Tibial nerve (tissue), 4 donors: Measurements from ENCODE around the gene KLHL11. TPM values are rescaled to one million over a fixed set of nuclear protein-coding genes. Genes with fewer than 3 reads are reported as not detected.

Experiments
- DNase-seq, 2 donors: peaks; one replicate each; pipeline ENCODE4 v3.0.0-alpha.2; 2019; ENCODE audit warnings: low spot score in 2 of 2
- H3K27ac ChIP-seq, 4 donors: fragments of 200-600 bp; sonication (generic) in 3 of 4; one replicate each; pipeline ENCODE4 v1.5.1; 2017 to 2019; ENCODE audit warnings: mild to moderate bottlenecking in 1 of 4
- H3K27me3 ChIP-seq, 2 donors: fragments of 200-600 bp; sonication (generic) in 1 of 2; one replicate each; pipeline versions ENCODE4 v1.5.1 to v1.6.0; 2017 to 2019
- H3K36me3 ChIP-seq, 3 donors: fragments of 200-600 bp; sonication (generic); one replicate each; pipeline ENCODE4 v1.5.1; 2018 to 2019
- H3K4me1 ChIP-seq, 4 donors: fragments of 200-600 bp; sonication (generic) in 3 of 4; one replicate each; pipeline ENCODE4 v1.5.1; 2017 to 2019
- H3K4me3 ChIP-seq, 4 donors: fragments of 200-600 bp; sonication (generic) in 3 of 4; one replicate each; pipeline ENCODE4 v1.5.1; 2017 to 2019; ENCODE audit warnings: mild to moderate bottlenecking in 1 of 4, moderate library complexity in 1 of 4
- H3K9me3 ChIP-seq, 4 donors: fragments of 200-600 bp; sonication (generic) in 3 of 4; one replicate each; pipeline ENCODE4 v1.5.1; 2017 to 2019
- EP300 ChIP-seq, 2 donors: sonication (generic); formaldehyde crosslinking; IDR thresholded peaks; one replicate each; pipeline ENCODE4 v1.6.1; 2017; ENCODE audit warnings: antibody characterized with exemption in 2 of 2, mild to moderate bottlenecking in 1 of 2
- POLR2A ChIP-seq, 2 donors: fragments of 450-650 bp; IDR thresholded peaks; one replicate each; pipeline ENCODE4 v1.6.1; 2017; ENCODE audit warnings: antibody characterized with exemption in 2 of 2, mild to moderate bottlenecking in 2 of 2, moderate library complexity in 2 of 2
- WGBS, 2 donors: methylation state at CpG; one replicate each; pipeline ENCODE4 v1.1.5; 2018; 5-methylcytosine and 5-hydroxymethylcytosine counted together
- total RNA-seq, 4 donors: library from RNA; depleted of rRNA; stranded (reverse); fragments of >200 nt; gene quantifications; one replicate each; pipeline ENCODE4 v1.1.0, GENCODE V29; 2016
- TF ChIP-seq, protein P1 (sequence below), 5 experiments: fragments of 200-600 bp in 3 of 5; fragments of 450-650 bp in 2 of 5; sonication (generic) in 3 of 5; IDR thresholded peaks; one replicate each; pipeline ENCODE4 v1.5.1; 2016 to 2019; ENCODE audit warnings: antibody characterized with exemption in 5 of 5, mild to moderate bottlenecking in 3 of 5, moderate library complexity in 2 of 5

The KLHL11 gene
- total RNA-seq, 4 donors from 2014 or later, result 27.3 to 42.2 (median 32.7) TPM

DNA sequence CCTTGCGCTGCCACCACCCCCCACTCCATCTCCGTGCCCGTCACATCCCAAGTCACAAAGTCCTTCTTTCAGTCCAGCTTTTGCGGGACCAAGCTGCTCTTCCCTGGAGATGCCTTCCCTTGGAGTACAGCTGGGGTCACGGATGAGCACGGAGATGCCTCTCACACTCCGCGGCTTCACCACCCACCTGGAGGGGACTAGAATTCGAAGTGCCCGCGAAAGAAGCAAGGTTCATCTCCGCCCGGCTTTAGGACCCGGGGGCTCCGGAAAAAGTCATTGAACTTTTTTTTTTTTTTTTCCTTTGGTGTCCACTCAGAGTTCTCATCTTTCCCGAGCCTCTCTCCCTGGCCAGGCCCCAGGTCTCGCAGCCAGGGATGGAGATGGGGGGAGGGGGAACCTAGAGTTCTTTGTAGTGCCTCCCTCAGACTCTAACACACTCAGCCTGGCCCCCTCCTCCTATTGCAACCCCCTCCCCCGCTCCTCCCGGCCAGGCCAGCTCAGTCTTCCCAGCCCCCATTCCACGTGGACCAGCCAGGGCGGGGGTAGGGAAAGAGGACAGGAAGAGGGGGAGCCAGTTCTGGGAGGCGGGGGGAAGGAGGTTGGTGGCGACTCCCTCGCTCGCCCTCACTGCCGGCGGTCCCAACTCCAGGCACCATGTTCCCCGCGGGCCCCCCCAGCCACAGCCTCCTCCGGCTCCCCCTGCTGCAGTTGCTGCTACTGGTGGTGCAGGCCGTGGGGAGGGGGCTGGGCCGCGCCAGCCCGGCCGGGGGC lies 52.7 kb downstream of the KLHL11 start, which contains the start of gene FKBP10:
Gene FKBP10 (plus strand): TSS at position 624 of the 771 bp plus-strand sequence. CDS start 31 bp downstream, at position 655.
- H3K4me1 ChIP-seq, result peaks cover 0 to 45% (median 22%) of the 10 kb centered on the region in 4 donors

GRCh38 chr17:41811549-41812380 lies 53.5 kb downstream of the KLHL11 start, which contains the start of gene P3H4:
P3H4 (minus strand) TSS chr17:41811949; CDS start chr17:41811915, 34 bp downstream.
- H3K27ac ChIP-seq, result peak within 1 kb of the TSS; percentile 53 to 84 (median 75)
- peaks cover 0 to 12% (median 0%) of the 10 kb centered on the region in 3 donors for H3K36me3 ChIP-seq
- peak within 1 kb of the TSS; percentile 74 to 86 (median 84) for H3K4me3 ChIP-seq
- DNase-seq, result peak; percentile 58 to 60
- WGBS, 2 donors, result 1% methylated on average over 28 to 30 of the region's 96 CpGs
- TF ChIP-seq, protein P1, sequence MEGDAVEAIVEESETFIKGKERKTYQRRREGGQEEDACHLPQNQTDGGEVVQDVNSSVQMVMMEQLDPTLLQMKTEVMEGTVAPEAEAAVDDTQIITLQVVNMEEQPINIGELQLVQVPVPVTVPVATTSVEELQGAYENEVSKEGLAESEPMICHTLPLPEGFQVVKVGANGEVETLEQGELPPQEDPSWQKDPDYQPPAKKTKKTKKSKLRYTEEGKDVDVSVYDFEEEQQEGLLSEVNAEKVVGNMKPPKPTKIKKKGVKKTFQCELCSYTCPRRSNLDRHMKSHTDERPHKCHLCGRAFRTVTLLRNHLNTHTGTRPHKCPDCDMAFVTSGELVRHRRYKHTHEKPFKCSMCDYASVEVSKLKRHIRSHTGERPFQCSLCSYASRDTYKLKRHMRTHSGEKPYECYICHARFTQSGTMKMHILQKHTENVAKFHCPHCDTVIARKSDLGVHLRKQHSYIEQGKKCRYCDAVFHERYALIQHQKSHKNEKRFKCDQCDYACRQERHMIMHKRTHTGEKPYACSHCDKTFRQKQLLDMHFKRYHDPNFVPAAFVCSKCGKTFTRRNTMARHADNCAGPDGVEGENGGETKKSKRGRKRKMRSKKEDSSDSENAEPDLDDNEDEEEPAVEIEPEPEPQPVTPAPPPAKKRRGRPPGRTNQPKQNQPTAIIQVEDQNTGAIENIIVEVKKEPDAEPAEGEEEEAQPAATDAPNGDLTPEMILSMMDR (IDR thresholded peaks at IDR 0.05), result peak; percentile 71 to 94 (median 85)
- peak in 1 of 2 donors; percentile 29 for TF ChIP-seq EP300 (IDR thresholded peaks at IDR 0.05)
- no peak for TF ChIP-seq POLR2A (IDR thresholded peaks at IDR 0.05)
- H3K9me3 ChIP-seq, result no peaks in the 10 kb centered on the region
- peaks cover 0 to 45% (median 22%) of the 10 kb centered on the region in 4 donors for H3K4me1 ChIP-seq
- no peaks in the 10 kb centered on the region for H3K27me3 ChIP-seq

More for the DNA sequence above, 52.7 kb downstream of the KLHL11 start, which contains the start of gene FKBP10:
- Histone ChIP-seq H3K27me3 (no peaks in the 10 kb centered on the region), H3K27ac (peak within 1 kb of the TSS; percentile 53 to 84 (median 75)), H3K9me3 (no peaks in the 10 kb centered on the region), H3K4me3 (peak within 1 kb of the TSS; percentile 74 to 86 (median 84)), H3K36me3 (peaks cover 0 to 10% (median 0%) of the 10 kb centered on the region in 3 donors)
- peak; percentile 49 to 57 for DNase-seq
- TF ChIP-seq, protein P1 (IDR thresholded peaks at IDR 0.05), result no peak
- TF ChIP-seq POLR2A (IDR thresholded peaks at IDR 0.05) (no peak), EP300 (IDR thresholded peaks at IDR 0.05) (no peak)
- WGBS, 2 donors, result 1% methylated on average over 33 to 34 of the region's 35 CpGs

DNA sequence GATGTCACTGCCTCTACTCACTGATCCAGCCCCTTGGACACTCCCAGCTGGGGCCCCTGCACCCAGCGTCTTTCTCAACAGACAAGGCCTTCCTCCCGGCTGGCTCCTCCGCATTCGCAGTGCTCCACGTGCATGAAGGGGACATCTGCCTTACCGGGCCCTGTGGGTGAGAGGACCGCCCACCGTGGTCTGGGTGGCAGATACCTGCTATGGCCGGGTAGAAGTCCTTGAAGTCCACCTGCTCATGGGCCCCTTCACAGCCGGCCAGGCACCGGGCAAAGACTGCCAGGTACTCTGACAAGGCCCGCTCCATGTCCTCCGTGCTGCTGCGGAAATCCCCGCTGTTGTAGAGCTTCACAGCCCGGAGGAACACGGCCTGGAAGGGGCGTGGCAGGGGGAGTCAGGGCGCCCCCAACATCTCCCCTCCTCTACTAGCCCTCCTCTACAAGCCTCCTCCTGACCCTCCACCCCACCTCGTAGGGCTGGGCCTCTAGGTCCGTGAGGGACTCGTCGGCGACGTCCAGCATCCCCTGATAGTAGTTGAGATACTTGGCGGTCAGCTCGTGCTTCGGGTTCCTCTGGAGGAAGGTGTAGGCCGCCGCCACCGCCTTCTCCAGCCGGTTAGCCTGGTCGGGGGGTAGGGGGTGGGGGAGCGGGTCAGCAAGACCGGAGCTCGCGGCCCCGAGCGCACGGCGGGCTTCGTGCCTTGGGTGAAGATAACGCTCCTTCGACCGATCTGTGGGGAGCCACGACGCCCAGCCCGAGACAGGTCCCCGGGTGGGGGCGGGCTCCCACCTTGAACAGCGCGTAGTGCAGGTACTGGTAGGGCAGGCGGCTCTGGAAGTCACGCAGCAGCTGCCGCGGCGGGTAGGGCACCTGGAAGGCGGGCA lies 54.3 kb downstream of the KLHL11 start:
- no peaks in the 10 kb centered on the region for H3K27me3 ChIP-seq
- peak overlapping the region; percentile 2 to 84 (median 75) for H3K27ac ChIP-seq
- TF ChIP-seq EP300 (IDR thresholded peaks at IDR 0.05), result no peak
- TF ChIP-seq, protein P1 (IDR thresholded peaks at IDR 0.05), result no peak
- no peak for TF ChIP-seq POLR2A (IDR thresholded peaks at IDR 0.05)
- 28 to 70% methylated on average over 19 to 48 of the region's 58 CpGs for WGBS, 2 donors
- H3K36me3 ChIP-seq, result peaks cover 0 to 19% (median 0%) of the 10 kb centered on the region in 3 donors
- no peak for DNase-seq
- H3K4me3 ChIP-seq, result peak overlapping the region; percentile 74 to 86 (median 84)
- H3K9me3 ChIP-seq, result no peaks in the 10 kb centered on the region
- H3K4me1 ChIP-seq, result peaks cover 0 to 45% (median 22%) of the 10 kb centered on the region in 4 donors

- no peaks in the 10 kb centered on the region for H3K27me3 ChIP-seq
- peaks cover 0 to 42% (median 0%) of the 10 kb centered on the region in 3 donors for H3K36me3 ChIP-seq
- no peak for DNase-seq
- H3K4me1 ChIP-seq, result peaks cover 0 to 25% (median 16%) of the 10 kb centered on the region in 4 donors
- no peak overlapping the region for H3K4me3 ChIP-seq
- 83 to 84% methylated on average over 8 of the region's 8 CpGs for WGBS, 2 donors
- no peaks in the 10 kb centered on the region for H3K9me3 ChIP-seq
- no peak overlapping the region for H3K27ac ChIP-seq
- TF ChIP-seq, protein P1 (IDR thresholded peaks at IDR 0.05), result no peak
- TF ChIP-seq EP300 (IDR thresholded peaks at IDR 0.05), result no peak
- TF ChIP-seq POLR2A (IDR thresholded peaks at IDR 0.05), result no peak
Measured at GRCh38 chr17:41806685-41807445, 58.4 kb downstream of the KLHL11 start.
